Upper lobe of right lung (tissue), 1 donor: Measurements from ENCODE around the gene MYO7B. TPM values are rescaled to one million over a fixed set of nuclear protein-coding genes. Genes with fewer than 3 reads are reported as not detected.

Experiments used
- ATAC-seq: fragments of 200-7000 bp; cut with Tn5 transposase; one replicate; pipeline ENCODE4 v1.9.1; 2020; ENCODE audit warnings: mild to moderate bottlenecking, moderate library complexity
- DNase-seq: peaks from one replicate; pipeline ENCODE4 v3.0.0-alpha.2; 2020
- H3K27ac ChIP-seq: fragments of 200-600 bp; one replicate; pipeline ENCODE4 v1.8.0; 2022
- H3K27me3 ChIP-seq: fragments of 200-600 bp; one replicate; pipeline ENCODE4 v1.8.0; 2022; ENCODE audit warnings: mild to moderate bottlenecking
- H3K36me3 ChIP-seq: fragments of 200-600 bp; one replicate; pipeline ENCODE4 v1.8.0; 2022
- H3K4me1 ChIP-seq: fragments of 200-600 bp; one replicate; pipeline ENCODE4 v1.8.0; 2022
- H3K4me3 ChIP-seq: fragments of 200-600 bp; one replicate; pipeline ENCODE4 v1.8.0; 2022; ENCODE audit warnings: mild to moderate bottlenecking
- H3K9me3 ChIP-seq: fragments of 200-600 bp; one replicate; pipeline ENCODE4 v1.8.0; 2022
- CTCF ChIP-seq: fragments of 200-600 bp; IDR thresholded peaks from one replicate; pipeline ENCODE4 v1.8.0; 2022; ENCODE audit warnings: antibody characterized with exemption
- intact Hi-C: fragments of 100-400 bp; cut with DNase I; formaldehyde crosslinking; loops from one replicate; pipeline ENCODE4 v1.11.0; 2022
- total RNA-seq: library from RNA; stranded (reverse); fragmentation: NEBNext Ultra II Directional; extraction: Animal tissue kit (Norgen Biotek cat#: 25700); gene quantifications from one replicate; pipeline ENCODE4 v1.2.1, GENCODE V29; 2021
- donor health status: DM: no; HTN: yes; CAD: no; lungs with severe emphysema.

Gene MYO7B
- total RNA-seq, 1 donor from 2014 or later = 2.2 TPM

- intact Hi-C loops = no loop called here
- ATAC-seq (no peak), DNase-seq (peak; percentile 52)
- Histone ChIP-seq H3K27me3 (no peaks in the 10 kb centered on the region), H3K36me3 (no peaks in the 10 kb centered on the region), H3K4me1 (no peaks in the 10 kb centered on the region), H3K9me3 (no peaks in the 10 kb centered on the region), H3K4me3 (no peak overlapping the region), H3K27ac (no peak overlapping the region)
- TF ChIP-seq CTCF = no peak
These were observed 72.9 kb downstream of the MYO7B start for GRCh38 chr2:127608061-127609030.

- H3K27me3 ChIP-seq = no peaks in the 10 kb centered on the region
- DNase-seq (peak; percentile 52), ATAC-seq (peak; percentile 12)
- no peaks in the 10 kb centered on the region for H3K4me1 ChIP-seq
- no peak overlapping the region for H3K4me3 ChIP-seq
- H3K9me3 ChIP-seq = no peaks in the 10 kb centered on the region
- no peaks in the 10 kb centered on the region for H3K36me3 ChIP-seq
- TF ChIP-seq CTCF = no peak
- no peak overlapping the region for H3K27ac ChIP-seq
- intact Hi-C loops = no loop called here
These were observed 73.7 kb downstream of the MYO7B start for GRCh38 chr2:127609031-127609751.

GRCh38 chr2:127609818-127610217, 74.3 kb downstream of the MYO7B start:
- TF ChIP-seq CTCF = no peak
- intact Hi-C loops = no loop called here
- Histone ChIP-seq H3K4me3 (no peak overlapping the region), H3K9me3 (no peaks in the 10 kb centered on the region), H3K4me1 (no peaks in the 10 kb centered on the region), H3K36me3 (no peaks in the 10 kb centered on the region), H3K27ac (no peak overlapping the region), H3K27me3 (no peaks in the 10 kb centered on the region)
- ATAC-seq (no peak), DNase-seq (peak; percentile 48)

- H3K4me1 ChIP-seq = no peaks in the 10 kb centered on the region
- DNase-seq = peak; percentile 18
- no peak for TF ChIP-seq CTCF
- intact Hi-C loops = no loop called here
- ATAC-seq = no peak
- no peaks in the 10 kb centered on the region for H3K27me3 ChIP-seq
- H3K9me3 ChIP-seq = no peaks in the 10 kb centered on the region
- H3K36me3 ChIP-seq = no peaks in the 10 kb centered on the region
- no peak overlapping the region for H3K4me3 ChIP-seq
- H3K27ac ChIP-seq = no peak overlapping the region
These were observed 75.1 kb downstream of the MYO7B start for GRCh38 chr2:127610561-127610960.

GRCh38 chr2:127611076-127611925, 75.8 kb downstream of the MYO7B start:
- TF ChIP-seq CTCF = no peak
- H3K4me3 ChIP-seq = no peak overlapping the region
- intact Hi-C loops = no loop called here
- DNase-seq (peak; percentile 32), ATAC-seq (no peak)
- no peaks in the 10 kb centered on the region for H3K27me3 ChIP-seq
- H3K4me1 ChIP-seq = no peaks in the 10 kb centered on the region
- no peak overlapping the region for H3K27ac ChIP-seq
- H3K9me3 ChIP-seq = no peaks in the 10 kb centered on the region
- H3K36me3 ChIP-seq = no peaks in the 10 kb centered on the region
